GM18907 (cell line): ENCODE results near the gene TSHZ2.

ENCODE experiments used
- ATAC-seq: cut with Tn5 transposase; IDR thresholded peaks from one replicate; pipeline ENCODE4 v1.9.1; 2021; ENCODE audit warnings: mild to moderate bottlenecking, moderate library complexity; ENCODE audit not compliant: unreplicated experiment

TSHZ2 gene

DNA sequence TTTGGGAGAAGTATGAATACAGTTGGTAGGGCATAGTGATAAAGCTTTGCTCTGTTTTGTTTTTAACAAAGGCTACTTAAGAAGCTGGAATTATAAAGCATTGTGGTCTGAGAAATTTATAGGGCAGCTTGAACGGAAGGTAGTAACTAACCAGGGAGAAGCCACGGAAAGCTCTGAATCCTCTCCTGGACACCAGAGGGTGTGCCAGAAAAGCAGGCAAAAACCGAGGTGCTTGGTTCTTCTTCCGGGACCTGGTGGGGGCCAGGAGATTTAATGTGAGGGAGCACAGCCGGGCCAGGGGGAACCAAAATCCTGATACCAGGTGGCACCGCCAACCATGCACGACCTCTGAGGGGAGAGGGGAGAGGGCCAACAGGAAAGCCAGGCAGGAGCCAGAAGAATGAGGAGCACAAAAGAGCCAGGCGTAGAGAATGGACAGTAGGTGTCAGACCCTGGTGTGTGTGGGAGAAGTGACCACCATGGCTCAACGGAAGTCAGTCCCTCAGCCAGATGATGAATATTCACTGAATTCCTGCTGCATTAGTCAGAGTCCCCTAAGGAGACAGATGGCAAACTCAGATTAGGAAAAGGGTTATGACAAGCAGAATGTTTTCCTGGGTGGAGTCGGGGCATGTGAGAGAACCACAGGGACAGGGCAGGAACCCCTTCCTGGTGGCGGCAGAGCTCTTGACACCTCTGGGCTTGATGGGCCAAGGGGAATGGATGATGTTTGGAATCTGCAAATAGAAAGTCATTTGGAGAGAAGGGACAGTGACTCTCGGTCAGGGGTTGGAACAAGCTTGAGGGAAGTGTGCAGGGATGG is 359.2 kb downstream of the TSHZ2 start:
- no peak for ATAC-seq

DNA sequence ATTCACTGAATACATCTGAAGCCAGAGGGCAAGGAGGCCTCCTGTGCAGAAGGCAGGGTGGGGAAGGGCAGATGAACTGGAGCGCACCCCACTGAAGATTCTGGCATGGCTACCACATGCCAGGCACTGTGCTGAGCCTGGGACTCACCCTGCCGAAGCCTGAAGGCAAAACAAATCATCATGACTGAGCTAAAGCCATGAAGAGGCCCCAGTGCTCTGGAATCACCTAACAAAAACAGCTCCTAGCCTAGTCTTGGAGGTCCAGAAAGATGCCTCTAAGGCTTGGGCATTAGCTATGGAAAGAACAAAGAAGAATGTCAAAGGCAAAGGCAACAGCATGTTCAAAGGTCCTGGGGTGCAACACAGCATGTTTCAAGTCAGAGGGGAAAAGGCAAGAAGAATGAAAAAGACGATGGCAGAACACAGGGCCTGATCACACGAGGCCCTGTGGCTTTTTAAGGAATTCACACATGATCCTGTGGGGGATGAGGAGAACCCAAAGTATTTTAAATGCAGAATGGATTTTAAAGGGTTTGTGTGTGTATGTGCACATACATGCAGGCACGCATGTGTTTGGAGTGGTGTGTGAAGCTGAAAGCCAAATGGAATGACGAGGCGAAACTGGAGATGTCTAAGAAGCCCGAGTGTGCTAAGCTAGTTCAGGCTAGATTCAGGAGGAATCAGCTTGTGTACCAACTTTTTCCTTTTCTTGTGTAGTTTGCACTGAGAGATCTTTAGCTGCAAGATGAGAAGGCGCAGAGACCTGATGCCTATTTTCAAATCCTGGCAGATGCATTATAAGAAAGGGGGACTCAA is 360.1 kb downstream of the TSHZ2 start:
- ATAC-seq = no peak

DNA sequence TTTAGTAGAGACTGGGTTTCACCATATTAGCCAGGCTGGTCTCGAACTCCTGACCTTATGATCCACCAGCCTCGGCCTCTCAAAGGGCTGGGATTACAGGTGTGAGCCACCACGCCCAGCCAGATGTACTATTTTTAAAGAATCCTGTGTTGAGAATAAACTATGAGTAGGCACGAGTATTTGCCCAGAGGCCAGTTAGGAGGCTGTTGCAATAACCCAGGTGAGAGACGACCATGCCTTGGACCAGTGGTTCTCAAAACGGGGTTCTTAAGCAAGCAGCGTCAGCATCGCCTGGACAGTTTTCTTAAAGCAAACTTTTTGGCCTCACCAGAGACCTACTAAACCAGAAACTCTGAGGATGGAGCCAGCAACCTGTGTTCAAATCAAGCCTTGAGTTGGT is 362.7 kb downstream of the TSHZ2 start:
- no peak for ATAC-seq

DNA sequence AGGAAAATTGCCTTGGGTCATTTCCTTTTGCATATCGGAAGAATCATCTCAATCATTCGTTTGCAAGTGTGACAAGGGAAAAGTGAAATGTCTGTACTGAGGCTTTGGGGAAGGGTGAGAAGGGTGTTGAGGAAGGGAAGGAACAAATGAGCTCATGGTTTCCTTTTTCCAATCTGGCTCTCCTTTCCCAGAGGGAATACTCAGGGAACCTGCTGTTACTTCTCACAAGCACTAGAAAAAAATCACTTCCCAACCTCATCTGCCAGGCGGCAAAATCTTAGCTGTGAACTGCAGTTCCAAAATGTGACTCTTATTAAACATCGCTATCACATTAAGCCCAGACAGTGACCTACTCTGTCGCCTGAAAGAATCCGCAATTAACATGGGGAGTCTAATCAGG is 363.4 kb downstream of the TSHZ2 start:
- no peak for ATAC-seq

- ATAC-seq = no peak
These were observed 364.7 kb downstream of the TSHZ2 start for GRCh38 chr20:53336892-53337291.

DNA sequence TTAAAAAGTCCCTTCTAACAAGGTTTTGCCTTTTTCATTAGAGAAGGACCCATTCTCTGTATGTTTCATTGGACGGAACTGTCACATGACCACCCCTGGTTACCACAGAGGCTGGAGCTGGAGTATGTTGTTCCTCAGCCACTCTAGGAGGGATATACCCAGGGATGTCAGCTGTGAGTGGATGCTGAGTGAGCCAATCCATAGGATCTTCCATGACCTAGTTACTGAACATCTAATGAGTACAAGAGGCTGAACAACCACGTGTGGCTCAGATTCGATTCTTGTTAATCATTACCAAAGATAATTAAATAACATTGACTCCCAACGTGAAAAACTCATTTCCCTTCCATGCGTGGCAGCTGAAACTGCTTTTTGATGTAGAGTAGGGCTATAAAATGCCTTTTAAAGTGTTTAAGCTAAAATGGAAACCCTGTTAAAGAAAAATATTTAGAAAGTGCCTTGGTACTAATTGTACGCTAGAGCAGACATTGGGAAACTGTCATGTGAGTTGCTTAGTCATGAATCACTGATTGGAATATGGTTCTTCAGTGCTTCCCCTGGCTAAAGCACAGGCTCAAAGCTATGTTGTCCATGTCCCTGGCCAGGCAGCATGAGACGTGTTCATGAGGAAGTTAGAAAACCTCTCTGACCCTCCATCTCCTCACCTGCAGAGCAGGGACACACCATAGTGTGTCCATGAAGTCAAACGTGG is 365.4 kb downstream of the TSHZ2 start:
- no peak for ATAC-seq

DNA sequence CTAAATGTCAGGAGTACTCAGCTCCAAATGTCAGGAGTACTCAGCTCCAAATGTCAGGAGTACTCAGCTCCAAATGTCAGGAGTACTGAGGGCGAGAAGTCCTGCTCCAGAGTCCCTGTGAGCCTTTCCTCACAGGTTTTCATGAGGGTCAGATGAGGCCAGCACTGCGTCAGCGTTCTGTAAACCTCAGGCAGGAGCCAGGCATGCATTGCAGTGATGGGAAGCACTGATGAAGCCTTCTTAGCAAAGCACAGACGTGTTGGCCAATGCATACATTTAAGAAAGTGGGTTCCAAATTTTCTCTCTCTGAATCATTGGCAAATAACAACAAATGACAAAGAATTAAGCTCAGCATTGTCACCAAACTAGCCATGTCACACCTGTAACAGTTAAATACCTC is 366.6 kb downstream of the TSHZ2 start:
- no peak for ATAC-seq

DNA sequence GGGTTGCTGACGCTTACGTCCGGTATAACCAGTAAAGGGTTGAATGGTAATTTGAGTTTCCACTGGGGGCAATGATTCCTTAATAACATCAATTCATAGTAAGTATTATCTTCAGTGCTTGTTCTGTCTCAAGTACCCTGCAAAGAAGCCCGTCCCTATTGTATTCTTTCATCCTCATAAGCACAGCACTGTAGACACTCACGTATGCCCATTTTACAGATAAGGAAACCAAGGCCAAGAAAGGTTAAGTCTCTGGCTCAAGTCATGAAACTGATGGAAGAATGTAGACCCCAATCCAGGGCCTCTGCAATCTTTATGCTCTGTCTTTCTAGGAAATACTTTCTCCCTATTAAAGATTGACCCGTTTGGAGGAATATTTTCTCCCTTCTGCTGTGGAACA is 370.3 kb downstream of the TSHZ2 start:
- ATAC-seq = no peak

DNA sequence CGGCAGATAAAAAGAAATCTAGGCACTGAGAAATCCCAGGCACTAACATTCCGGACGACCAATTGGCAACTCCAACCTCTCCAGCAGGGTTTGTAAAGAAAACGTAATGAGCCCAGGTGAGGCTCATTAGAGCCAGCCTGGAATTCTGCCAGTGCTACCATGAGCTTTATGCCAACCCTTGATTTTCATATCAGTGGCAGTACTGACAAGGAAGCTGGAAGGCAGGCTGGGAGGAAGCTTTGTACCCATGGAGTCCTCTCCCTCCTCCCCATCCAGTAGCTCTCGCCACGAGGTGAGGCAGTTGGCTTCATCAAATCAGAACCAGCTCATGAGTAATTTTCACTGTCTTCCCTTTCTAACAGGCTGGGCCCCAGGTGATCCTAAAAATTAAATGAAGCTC is 371.3 kb downstream of the TSHZ2 start:
- ATAC-seq = no peak

DNA sequence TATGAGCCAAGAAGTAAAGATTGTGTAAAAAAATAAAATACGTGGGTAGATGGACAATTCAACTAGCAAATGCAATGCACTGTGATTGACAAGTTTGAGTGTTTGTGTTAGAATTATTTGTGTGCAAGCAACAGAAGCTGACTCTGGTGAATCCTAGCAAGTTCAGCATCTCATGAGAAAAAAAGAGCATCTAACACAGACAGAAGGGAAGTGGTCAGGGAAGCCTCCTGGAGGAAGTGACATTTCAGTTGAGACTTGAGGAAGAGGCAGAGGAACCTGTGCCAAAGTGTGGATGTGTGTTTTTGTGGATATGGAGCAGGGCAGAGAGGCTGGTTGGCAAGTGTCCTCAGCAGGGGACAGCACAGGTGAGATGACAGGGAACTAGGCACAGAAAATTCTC is 372.7 kb downstream of the TSHZ2 start:
- no peak for ATAC-seq

- ATAC-seq = no peak
These were observed 373.6 kb downstream of the TSHZ2 start for GRCh38 chr20:53345536-53346334.

- ATAC-seq = no peak
These were observed 374.1 kb downstream of the TSHZ2 start for GRCh38 chr20:53346335-53346648.

- ATAC-seq = no peak
These were observed 377.6 kb downstream of the TSHZ2 start for GRCh38 chr20:53349730-53350129.

DNA sequence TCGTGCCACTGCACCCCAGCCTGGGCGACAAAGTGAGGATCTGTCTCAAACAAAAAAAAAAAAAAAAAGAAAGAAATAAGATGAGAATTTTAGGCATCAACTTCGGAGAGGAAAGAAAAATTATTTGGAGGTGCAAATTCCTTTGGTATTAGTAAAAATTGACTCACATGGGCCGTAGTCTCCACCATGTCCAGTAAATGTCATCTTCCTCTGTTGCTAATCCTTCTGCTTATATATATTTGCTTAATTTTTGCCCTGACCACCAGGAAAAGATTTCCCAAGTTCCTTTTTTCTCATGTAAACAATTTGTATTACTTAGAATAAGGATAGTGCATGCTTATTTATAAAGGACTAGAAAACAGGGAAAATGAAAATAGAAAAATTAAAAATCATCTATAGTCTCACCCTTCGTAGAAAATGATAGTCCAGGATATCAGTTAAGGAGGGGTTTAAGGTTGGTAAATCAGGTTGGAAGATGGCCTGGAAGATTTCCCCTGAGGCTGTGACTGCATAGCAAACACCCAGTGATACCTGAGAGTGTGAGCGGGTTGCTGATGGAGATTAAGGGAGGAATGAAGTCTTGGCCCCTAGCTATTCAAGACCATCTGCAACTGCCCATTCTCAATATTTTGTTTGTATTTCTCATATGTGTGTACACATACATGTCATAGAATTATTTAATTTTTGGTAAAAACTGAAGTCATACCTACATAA is 380.7 kb downstream of the TSHZ2 start:
- ATAC-seq = no peak

DNA sequence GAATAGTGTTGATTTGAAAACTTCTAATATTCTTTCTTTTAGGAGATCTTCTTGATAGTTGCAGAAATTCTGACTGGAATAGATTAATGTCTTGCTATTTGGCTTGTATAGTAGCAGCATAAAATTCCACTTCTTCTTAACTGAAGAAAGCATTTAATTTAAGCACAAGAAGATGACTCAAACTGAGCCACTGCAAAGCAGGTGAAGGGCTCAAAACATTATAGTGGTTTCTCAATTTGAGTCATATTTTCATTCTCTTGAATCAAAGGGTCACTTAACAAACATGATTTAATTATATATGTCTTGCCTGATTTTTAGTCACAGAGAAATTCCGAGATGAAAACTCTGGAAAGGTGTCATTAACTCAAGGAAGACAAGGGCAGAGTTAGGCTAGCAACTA is 382.2 kb downstream of the TSHZ2 start:
- no peak for ATAC-seq

DNA sequence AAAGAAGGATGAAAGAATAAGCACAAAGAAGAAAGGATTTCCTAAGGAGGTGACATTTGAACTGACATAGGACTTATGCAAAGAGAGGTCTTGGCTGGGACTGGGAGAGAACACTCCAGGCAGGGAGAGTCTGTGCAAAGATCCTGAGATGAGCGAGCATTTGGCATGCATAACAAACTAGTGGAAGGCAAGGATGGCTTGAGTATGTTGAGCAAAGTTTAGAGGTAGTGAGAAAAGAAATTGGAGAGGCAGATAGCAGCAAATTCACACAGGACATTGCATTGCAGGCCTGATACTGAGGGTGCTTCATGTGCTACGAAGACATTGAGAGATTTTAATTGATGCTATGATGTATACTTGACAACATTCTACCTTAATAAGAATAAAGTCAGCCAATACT is 383.6 kb downstream of the TSHZ2 start:
- no peak for ATAC-seq

DNA sequence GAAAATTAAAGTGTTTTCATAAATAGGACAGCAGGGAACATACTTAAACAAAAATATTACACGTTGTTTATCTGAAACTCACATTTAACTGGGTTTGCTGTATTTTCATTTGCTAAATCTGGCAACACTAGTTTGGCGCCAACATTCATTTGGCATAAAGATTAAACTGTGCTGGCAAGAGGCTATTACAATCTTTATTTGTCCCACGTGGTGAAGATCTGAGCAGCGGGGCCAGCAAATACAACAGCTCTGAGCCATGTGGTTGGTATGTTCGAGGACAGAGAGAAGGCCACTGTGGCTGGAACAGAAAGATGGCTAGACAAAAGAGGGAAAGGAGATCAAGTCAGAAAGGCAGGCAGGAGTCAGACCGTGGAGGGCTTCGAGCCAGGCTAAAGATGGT is 387.3 kb downstream of the TSHZ2 start:
- no peak for ATAC-seq

DNA sequence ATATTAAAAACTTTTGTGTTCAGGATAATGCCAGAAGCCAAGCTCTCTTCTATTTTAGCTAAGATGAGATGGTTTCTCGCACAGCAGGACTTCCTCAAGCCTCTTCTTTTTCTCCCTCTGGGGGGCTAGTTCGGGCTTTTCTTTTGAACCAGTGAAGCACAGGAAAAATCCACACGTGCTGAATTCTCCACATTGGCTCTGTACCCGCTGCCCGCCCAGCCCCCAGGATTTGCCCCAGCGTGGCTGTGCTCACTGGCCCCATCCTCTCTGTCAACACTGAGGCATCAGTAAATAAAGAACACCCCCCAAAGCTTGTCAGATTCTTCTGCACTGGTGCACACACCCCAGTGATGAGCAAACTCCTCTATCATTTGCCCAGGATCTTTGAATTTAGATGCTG is 388.7 kb downstream of the TSHZ2 start:
- ATAC-seq = no peak

- no peak for ATAC-seq
These were observed 390.6 kb downstream of the TSHZ2 start for GRCh38 chr20:53362736-53363135.

DNA sequence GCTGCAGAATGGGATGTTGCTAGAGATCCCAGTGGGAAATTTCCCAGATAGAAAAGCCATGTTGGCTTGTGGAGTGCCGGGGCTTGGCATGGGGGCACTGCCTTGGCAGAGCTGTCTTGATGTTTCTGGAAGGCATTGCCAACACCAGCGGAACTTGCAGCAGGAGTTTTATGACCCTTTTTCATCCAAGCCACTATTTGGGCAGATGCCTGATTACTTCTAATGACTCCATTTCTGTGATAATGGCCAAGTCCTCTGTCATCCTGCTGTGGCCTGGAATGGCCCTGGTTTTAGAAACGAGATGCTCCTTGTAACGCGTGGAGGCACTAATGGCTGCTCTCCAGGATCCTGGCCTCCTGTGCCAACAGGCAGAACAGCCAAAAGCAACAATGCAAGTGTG is 392.5 kb downstream of the TSHZ2 start:
- ATAC-seq = no peak
